Measurements from ENCODE around the gene RBM38.

RBM38 gene

DNA sequence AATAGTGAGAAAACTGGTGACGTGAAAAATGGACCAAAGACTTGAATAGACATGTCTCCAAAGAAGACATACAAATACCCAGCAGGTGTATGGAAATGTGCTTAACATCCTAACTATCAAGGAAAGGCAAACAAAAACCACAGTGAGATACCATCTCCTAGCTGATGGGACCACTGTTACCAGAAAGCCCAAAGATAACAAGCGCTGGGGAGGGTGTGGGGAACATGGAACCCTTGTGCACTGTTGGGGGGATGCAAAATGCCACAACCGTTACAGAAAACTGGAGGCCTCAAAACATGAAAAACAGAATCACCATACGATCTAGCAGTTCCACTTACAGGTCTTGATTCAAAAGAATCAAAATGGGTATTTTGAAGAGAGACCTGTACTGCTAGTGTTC is 19.8 kb upstream of the RBM38 start:
- no peak for DNase-seq (ENCODE audit: low spot score)
- TF ChIP-seq, protein P1, sequence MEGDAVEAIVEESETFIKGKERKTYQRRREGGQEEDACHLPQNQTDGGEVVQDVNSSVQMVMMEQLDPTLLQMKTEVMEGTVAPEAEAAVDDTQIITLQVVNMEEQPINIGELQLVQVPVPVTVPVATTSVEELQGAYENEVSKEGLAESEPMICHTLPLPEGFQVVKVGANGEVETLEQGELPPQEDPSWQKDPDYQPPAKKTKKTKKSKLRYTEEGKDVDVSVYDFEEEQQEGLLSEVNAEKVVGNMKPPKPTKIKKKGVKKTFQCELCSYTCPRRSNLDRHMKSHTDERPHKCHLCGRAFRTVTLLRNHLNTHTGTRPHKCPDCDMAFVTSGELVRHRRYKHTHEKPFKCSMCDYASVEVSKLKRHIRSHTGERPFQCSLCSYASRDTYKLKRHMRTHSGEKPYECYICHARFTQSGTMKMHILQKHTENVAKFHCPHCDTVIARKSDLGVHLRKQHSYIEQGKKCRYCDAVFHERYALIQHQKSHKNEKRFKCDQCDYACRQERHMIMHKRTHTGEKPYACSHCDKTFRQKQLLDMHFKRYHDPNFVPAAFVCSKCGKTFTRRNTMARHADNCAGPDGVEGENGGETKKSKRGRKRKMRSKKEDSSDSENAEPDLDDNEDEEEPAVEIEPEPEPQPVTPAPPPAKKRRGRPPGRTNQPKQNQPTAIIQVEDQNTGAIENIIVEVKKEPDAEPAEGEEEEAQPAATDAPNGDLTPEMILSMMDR (IDR thresholded peaks at IDR 0.05; ENCODE audit: extremely low read depth, missing control alignments), result no peak

DNA sequence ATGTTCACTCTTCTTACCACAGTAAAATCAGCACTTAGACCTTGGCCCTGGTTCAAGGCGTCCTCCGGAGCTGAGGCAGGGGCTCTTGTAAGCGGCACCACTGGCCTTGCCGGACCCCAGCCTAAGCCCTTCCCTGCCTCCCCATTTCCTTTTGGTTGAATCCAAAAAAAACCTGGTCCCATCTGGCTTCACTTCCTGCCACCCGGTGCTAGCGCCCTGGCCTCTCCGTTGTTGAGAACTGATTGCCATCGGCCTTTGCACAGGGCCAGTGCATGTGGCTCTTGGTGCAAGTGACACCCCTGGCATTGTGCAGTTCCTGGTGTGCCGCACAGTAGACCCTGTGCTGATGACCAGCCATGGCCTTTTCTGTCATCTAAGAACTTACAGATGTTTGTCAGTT is 19.0 kb upstream of the RBM38 start:
- TF ChIP-seq, protein P1 (IDR thresholded peaks at IDR 0.05; ENCODE audit: extremely low read depth, missing control alignments), result no peak

DNA sequence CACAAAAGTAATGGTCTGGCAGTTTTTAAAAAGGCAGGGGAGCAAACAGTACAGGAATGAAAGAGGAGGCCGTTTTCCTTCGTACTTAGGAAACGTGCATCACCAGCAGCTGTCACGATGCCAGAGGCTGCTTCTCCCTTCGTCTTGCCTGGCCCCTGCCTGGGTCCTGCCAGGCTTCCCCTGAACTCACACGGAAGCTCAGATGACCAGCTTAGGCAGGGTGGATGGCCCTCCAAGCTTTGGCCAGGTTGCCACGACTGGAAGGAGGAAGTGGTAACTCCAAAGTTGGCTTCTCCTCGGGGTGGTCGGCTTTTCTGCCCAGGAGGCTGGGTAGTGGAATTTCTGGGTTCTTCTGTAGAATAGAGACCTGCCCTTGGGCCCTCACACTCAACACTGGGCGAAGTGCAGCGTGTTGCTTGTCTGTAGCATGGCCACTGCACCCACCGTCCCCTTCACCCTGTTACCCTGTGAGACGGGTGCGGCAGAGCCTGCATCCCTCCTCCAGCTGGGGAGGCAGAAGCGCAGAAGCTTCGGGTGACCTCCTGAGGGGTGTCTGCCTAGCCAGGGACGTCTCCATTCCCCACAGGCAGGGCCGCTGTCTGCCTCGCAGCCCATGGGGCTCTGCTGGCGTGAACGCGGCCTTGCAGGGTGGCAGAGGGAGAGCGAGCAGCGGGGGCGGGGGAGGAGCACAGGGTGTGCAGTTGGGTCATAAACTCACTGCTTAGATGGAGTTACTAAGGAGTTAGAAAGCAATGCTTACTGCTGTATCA is 18.4 kb upstream of the RBM38 start:
- no peak for DNase-seq (ENCODE audit: low spot score)
- TF ChIP-seq, protein P1 (IDR thresholded peaks at IDR 0.05; ENCODE audit: extremely low read depth, missing control alignments), result no peak

More for the DNA sequence above, 19.0 kb upstream of the RBM38 start:
- DNase-seq (ENCODE audit: low spot score), result no peak

DNA sequence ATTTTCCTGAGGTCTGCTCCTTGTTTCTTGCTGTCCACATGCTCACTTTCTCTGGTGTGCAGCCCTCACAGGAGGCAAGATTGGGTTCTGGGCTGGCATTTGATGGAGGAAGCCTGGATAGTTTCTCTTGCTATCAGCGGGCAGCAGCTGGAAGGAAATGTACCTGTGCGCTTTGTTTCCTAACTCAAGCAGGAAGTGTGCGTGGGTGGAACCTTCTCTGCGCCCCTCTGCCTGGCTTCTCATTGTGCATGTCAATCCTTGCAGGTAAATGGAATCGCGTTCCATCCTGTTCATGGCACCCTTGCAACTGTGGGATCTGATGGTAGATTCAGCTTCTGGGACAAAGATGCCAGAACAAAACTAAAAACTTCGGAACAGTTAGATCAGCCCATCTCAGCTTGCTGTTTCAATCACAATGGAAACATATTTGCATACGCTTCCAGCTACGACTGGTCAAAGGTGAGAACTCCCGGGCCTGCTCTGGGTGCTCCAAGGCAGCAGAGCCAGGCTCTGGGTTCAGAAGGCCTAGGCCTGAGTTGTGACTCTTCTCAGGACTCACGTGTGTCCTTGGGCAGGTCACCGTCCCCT is 16.8 kb upstream of the RBM38 start:
- TF ChIP-seq, protein P1 (IDR thresholded peaks at IDR 0.05; ENCODE audit: extremely low read depth, missing control alignments), result no peak
- DNase-seq (ENCODE audit: low spot score), result no peak

DNA sequence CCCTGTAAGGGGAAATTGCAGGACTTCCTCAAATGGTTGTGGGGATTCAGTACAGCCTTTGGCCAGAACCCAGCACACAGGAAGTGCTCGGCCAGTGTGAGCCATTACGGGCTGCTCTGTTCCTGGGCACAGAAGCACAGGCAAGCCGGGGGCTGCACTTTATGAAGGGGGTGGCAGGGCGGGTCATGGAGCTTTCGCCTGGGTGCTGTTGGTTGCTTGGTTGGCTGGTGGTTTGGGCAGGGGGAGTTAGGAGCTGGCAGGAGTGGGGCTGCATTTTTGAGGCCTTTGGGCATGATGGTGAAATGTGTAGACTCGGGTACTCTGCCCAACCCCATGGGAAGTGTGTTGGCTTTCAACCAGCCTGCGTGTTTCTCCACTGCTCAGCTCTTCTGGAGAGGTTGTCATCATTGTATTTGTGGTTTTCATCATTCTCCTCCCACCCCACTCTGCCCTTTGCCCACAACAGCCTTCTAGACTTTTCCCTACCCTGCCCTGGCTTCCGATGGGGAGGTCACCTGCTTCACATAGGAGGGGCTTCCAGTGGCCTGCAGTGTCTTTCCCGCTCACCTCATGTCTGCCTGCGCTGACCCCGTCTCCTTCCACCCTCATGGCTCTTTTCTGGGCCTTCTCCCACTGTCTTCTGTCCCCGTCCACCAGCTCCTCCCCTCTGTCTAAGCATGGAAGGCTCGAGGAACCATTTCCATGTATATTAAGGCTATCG is 16.1 kb upstream of the RBM38 start:
- DNase-seq (ENCODE audit: low spot score), result no peak
- TF ChIP-seq, protein P1 (IDR thresholded peaks at IDR 0.05; ENCODE audit: extremely low read depth, missing control alignments), result no peak

DNA sequence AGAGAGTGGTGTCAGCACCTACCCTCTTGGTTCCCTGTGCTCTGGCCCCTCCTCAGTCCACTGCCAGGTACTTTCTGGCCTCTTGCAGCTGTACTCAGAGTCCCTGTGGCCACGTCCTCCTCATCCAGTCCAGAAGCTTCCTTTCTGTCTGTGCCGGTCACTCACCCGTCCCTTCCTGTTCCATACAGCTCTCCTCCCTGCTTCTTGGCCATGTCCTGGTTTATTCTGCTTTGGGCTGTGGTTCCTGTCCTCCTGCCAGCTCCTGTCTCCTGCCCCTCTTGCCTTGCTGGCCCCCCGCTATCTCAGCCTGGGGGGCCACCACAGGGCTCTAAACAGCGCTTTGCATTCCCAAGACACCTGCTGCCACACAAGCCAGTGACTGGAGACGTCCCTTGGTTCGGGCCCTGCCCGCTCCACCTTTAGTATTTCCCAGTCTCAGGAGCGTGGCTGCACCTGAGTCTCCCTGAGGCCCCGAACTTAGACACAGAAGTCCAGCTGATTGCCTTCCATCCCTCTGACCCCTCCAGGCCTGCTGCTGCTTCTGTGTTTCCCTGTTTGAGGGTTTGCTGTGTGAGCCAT is 15.5 kb upstream of the RBM38 start:
- TF ChIP-seq, protein P1 (IDR thresholded peaks at IDR 0.05; ENCODE audit: extremely low read depth, missing control alignments), result no peak
- no peak for DNase-seq (ENCODE audit: low spot score)

DNA sequence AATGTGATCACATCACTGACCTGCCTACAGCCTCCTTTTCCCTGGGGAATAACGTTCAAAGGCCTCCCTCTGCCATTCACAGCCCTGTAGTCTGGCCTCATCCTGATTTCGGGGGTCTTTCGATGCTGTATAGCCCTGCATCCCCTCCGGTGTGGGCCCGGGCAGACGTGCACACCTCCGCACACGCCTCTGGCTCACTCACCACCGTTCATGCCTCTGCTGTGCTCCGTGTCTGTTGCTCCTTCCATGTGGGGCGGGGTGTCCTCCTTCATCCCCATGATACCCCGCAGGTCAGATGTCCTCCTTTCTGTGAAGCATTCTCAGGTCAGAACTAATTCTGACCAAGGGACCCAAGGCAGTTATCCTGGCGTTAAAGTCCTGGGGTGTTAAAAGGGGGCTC is 13.8 kb upstream of the RBM38 start:
- TF ChIP-seq, protein P1 (IDR thresholded peaks at IDR 0.05; ENCODE audit: extremely low read depth, missing control alignments), result no peak
- DNase-seq (ENCODE audit: low spot score), result no peak

All from GM20000 (cell line).